Rectal smooth muscle tissue (tissue), 1 donor: ENCODE data around the gene FGF19.

Experiments used
- H3K27ac ChIP-seq: one replicate; pipeline ENCODE4 v1.7.0; 2013; ENCODE audit warnings: low read depth, low read length, inconsistent platforms
- H3K27me3 ChIP-seq: one replicate; pipeline ENCODE4 v1.7.0; 2013; ENCODE audit warnings: low read length; ENCODE audit not compliant: control insufficient read depth, insufficient read depth
- H3K36me3 ChIP-seq: one replicate; pipeline ENCODE4 v1.7.0; 2013; ENCODE audit warnings: low read length; ENCODE audit not compliant: control insufficient read depth, insufficient read depth
- H3K4me1 ChIP-seq: one replicate; pipeline ENCODE4 v1.7.0; 2013; ENCODE audit warnings: low read length; ENCODE audit not compliant: control insufficient read depth, insufficient read depth
- H3K4me3 ChIP-seq: one replicate; pipeline ENCODE4 v1.7.0; 2013; ENCODE audit warnings: low read length
- H3K9ac ChIP-seq: one replicate; pipeline ENCODE4 v1.7.0; 2013; ENCODE audit warnings: low read length

Gene FGF19

GRCh38 chr11:69732910-69733309 lies 29.1 kb upstream of the FGF19 start:
- H3K27ac ChIP-seq: no peak overlapping the region
- H3K4me3 ChIP-seq: no peak overlapping the region
- no peaks in the 10 kb centered on the region for H3K36me3 ChIP-seq
- no peak overlapping the region for H3K9ac ChIP-seq
- no peaks in the 10 kb centered on the region for H3K4me1 ChIP-seq
- peaks cover 3% of the 10 kb centered on the region for H3K27me3 ChIP-seq

- H3K27ac ChIP-seq: no peak overlapping the region
- H3K9ac ChIP-seq: no peak overlapping the region
- H3K4me3 ChIP-seq: no peak overlapping the region
- H3K36me3 ChIP-seq: no peaks in the 10 kb centered on the region
- peaks cover 2% of the 10 kb centered on the region for H3K27me3 ChIP-seq
- H3K4me1 ChIP-seq: no peaks in the 10 kb centered on the region
These were observed 27.3 kb upstream of the FGF19 start for GRCh38 chr11:69731110-69731509.

- H3K4me3 ChIP-seq: no peak overlapping the region
- peaks cover 2% of the 10 kb centered on the region for H3K27me3 ChIP-seq
- H3K9ac ChIP-seq: no peak overlapping the region
- no peaks in the 10 kb centered on the region for H3K36me3 ChIP-seq
- no peak overlapping the region for H3K27ac ChIP-seq
- H3K4me1 ChIP-seq: no peaks in the 10 kb centered on the region
These were observed 26.7 kb upstream of the FGF19 start for GRCh38 chr11:69730500-69730899.

DNA sequence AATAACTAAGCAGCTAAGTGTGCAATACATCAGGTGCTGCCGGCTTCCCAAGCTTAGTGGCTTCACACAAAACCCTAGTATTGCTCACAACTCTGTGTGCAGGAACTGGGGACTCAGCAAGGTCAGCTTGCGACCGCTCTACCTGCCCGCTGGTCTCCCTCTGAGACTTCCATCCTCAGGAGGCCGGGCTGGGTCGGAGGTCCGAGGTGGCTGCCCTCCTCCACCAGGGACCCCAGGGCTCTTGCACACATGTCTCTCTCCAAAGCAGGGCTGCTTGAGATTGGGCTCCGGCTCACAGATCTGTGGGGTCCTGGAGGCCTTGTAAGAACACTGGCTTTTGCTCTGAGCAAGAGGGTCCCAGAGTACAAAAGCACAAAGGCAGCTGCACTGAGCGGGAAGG lies 25.4 kb upstream of the FGF19 start:
- Histone ChIP-seq H3K9ac (no peak overlapping the region), H3K27ac (no peak overlapping the region), H3K27me3 (peaks cover 2% of the 10 kb centered on the region), H3K4me1 (no peaks in the 10 kb centered on the region), H3K36me3 (no peaks in the 10 kb centered on the region), H3K4me3 (no peak overlapping the region)

DNA sequence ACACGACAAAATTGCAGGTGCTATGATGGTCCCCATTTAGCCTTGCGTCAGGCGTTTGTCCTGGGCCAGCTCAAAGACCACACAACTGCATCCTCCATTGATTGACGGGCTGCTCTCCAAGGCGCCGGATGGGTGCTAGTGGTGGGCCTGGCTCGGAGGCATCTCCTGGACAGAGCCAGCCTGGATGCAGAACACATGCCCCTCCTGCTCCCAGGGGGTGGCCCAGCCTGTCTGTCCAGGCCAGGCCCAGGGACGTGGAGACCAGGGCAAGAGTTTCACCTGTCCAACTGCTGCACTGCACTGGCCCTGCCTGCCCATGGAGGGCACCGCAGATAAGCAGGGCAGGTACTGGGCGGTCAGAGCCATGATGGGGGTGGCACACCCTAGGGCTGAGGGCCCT lies 23.4 kb upstream of the FGF19 start:
- Histone ChIP-seq H3K27ac (no peak overlapping the region), H3K4me3 (no peak overlapping the region), H3K36me3 (no peaks in the 10 kb centered on the region), H3K9ac (no peak overlapping the region), H3K27me3 (peaks cover 2% of the 10 kb centered on the region), H3K4me1 (no peaks in the 10 kb centered on the region)

DNA sequence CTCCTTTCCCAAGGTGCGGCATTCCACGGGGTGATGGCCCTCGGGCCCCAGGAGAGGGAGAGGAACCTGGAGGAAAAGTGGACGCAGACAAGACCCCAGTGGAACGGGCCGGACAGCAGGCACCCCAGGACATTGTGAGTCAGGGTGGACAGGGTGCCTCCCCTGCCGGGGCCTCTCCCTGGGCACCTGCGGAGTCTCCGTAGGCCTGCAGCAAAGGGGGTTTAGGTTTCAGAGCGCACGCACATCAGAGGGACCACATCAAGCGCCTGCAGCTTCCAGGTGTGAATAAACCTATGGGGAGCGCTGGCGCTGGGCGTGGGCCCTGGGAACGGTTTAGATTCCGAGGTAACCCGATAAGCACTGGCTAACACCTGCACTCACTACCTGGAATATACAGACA lies 22.7 kb upstream of the FGF19 start:
- no peaks in the 10 kb centered on the region for H3K36me3 ChIP-seq
- peaks cover 2% of the 10 kb centered on the region for H3K27me3 ChIP-seq

GRCh38 chr11:69726019-69726418 lies 22.2 kb upstream of the FGF19 start:
- no peaks in the 10 kb centered on the region for H3K36me3 ChIP-seq
- H3K27me3 ChIP-seq: peaks cover 4% of the 10 kb centered on the region
- no peak overlapping the region for H3K27ac ChIP-seq
- no peak overlapping the region for H3K9ac ChIP-seq
- H3K4me3 ChIP-seq: no peak overlapping the region
- no peaks in the 10 kb centered on the region for H3K4me1 ChIP-seq

More for the DNA sequence above, 22.7 kb upstream of the FGF19 start:
- Histone ChIP-seq H3K4me3 (no peak overlapping the region), H3K9ac (no peak overlapping the region), H3K27ac (no peak overlapping the region), H3K4me1 (no peaks in the 10 kb centered on the region)

DNA sequence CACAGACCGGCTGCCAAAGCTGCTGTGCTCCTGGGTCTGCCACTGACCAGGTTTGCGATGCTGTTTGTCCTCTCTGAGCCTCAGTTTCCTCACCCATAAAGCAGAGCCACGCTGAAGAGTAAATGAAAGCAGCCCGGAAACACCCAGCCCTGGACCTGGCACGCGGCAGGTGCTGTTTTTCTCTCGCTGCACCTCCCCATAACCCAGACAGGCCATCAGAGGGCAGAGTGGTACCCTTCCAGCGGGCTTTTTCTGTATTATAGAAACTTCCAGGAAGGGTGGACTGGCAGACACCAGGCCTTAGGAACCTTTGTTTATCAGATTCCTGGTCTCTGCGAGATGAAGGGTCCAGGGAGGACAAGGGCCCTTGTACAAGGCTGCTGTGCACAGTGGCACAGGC lies 17.9 kb upstream of the FGF19 start:
- H3K27ac ChIP-seq: no peak overlapping the region
- H3K36me3 ChIP-seq: no peaks in the 10 kb centered on the region
- no peak overlapping the region for H3K9ac ChIP-seq
- peaks cover 9% of the 10 kb centered on the region for H3K27me3 ChIP-seq
- H3K4me1 ChIP-seq: no peaks in the 10 kb centered on the region
- H3K4me3 ChIP-seq: no peak overlapping the region

- H3K36me3 ChIP-seq: no peaks in the 10 kb centered on the region
- no peak overlapping the region for H3K4me3 ChIP-seq
- peaks cover 9% of the 10 kb centered on the region for H3K27me3 ChIP-seq
- H3K27ac ChIP-seq: no peak overlapping the region
- H3K9ac ChIP-seq: no peak overlapping the region
- H3K4me1 ChIP-seq: no peaks in the 10 kb centered on the region
These were observed 17.3 kb upstream of the FGF19 start for GRCh38 chr11:69721106-69721505.

DNA sequence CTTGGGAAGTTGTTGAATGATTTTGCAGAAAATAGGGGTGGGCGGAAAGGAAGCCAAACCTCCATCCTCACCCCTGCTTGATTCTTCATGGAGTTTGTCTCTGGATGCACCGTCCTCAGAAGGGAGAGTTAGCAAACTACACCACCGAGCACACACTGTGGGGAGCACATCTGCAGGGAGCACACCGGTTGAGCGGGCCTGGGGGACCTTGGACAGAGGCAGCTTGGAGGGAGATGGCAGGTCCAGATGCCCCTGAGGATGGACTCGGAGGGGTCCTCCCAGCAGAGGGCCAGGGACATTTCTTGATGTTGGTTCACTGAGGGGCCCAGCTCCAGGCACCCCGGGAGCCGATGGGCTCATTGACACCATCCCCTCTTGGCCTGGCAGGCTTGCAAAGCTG lies 15.1 kb upstream of the FGF19 start:
- no peak overlapping the region for H3K4me3 ChIP-seq
- no peaks in the 10 kb centered on the region for H3K36me3 ChIP-seq
- no peak overlapping the region for H3K27ac ChIP-seq
- no peaks in the 10 kb centered on the region for H3K4me1 ChIP-seq
- no peak overlapping the region for H3K9ac ChIP-seq
- H3K27me3 ChIP-seq: peaks cover 9% of the 10 kb centered on the region

GRCh38 chr11:69718147-69718546 lies 14.3 kb upstream of the FGF19 start:
- no peaks in the 10 kb centered on the region for H3K36me3 ChIP-seq
- H3K27me3 ChIP-seq: peaks cover 9% of the 10 kb centered on the region
- no peak overlapping the region for H3K27ac ChIP-seq
- H3K4me1 ChIP-seq: no peaks in the 10 kb centered on the region
- no peak overlapping the region for H3K9ac ChIP-seq
- H3K4me3 ChIP-seq: no peak overlapping the region

DNA sequence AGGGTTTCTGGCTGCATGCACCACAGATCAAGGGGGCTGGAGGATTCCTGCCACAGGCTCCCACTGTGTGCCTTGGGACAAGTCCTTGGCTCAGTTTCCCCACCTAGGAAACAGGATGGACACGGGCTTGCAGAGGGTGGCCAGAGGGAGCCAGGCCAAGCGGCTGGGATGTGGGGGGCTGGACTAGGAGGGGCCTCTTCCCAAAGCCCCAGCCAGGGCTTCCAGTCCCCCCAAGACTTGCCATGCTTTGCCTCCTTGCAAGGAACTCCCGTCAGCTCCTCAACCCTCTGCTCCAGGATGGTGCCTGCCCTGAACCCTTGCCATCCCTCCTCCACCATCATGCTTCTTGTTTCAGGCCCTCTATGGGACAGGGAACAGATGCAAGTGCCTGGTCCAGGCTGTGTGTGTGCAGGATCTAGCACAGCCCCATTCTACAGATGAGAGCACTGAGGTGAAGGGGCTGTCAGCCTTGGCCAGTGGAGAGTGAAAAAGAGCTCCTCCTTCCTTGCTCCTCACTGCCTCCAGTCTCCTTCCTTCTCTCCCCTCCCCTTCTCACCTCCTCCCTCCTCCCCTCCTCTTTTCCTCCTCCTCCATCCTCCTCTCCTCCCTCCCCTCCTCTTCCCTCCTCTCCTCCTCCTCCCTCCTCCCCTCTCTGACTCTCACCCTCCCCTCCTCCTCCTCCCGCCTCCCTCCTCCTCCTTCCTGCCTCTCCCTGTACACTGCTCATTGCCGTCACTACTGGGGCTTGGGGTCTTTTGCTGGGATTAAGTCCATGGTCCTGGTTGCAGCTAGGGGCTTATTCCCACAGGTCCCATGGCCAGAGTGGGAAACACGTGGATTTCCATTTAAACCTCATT lies 13.3 kb upstream of the FGF19 start:
- peaks cover 9% of the 10 kb centered on the region for H3K27me3 ChIP-seq
- H3K4me3 ChIP-seq: no peak overlapping the region
- no peak overlapping the region for H3K9ac ChIP-seq
- H3K4me1 ChIP-seq: no peaks in the 10 kb centered on the region
- H3K36me3 ChIP-seq: no peaks in the 10 kb centered on the region
- H3K27ac ChIP-seq: no peak overlapping the region

DNA sequence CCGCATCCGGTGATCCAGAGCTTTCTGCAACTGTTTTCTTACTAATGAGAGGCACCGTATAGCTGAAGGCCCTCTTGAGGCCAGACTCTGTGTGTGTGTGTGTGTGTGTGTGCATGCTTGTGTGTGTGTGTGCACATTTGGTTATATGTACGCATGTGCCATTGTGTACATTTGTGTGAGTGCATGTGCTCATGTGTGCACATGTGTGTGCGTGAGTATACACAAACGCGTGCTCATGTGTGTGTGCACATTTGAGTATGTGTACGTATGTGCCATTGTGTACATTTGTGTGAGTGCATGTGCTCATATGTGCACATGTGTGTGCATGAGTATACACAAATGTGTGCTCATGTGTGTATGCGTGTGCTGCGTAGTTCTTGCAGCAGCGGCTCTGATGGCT lies 12.3 kb upstream of the FGF19 start:
- Histone ChIP-seq H3K4me1 (no peaks in the 10 kb centered on the region), H3K9ac (no peak overlapping the region), H3K36me3 (no peaks in the 10 kb centered on the region), H3K27ac (no peak overlapping the region), H3K27me3 (peaks cover 8% of the 10 kb centered on the region), H3K4me3 (no peak overlapping the region)
